Neural crest cell (in vitro differentiated cells): ENCODE measurements around the gene XPNPEP1. TPM values are rescaled to one million over a fixed set of nuclear protein-coding genes. Genes with fewer than 3 reads are reported as not detected.

Experiments used
- DNase-seq: peaks from one replicate; pipeline ENCODE4 v3.0.0; 2021; ENCODE audit warnings: low read depth, mixed read lengths, low spot score
- H3K27ac Mint-ChIP-seq: one replicate; pipeline ENCODE4 v1.8.0; 2021; ENCODE audit warnings: mild to moderate bottlenecking, mixed read lengths; ENCODE audit not compliant: unreplicated experiment
- H3K27me3 Mint-ChIP-seq: 2 replicates; pipeline ENCODE4 v1.8.0; 2021; ENCODE audit warnings: low read depth, mild to moderate bottlenecking, mixed read lengths
- H3K36me3 Mint-ChIP-seq: 2 replicates; pipeline ENCODE4 v1.8.0; 2021; ENCODE audit warnings: low read depth, mild to moderate bottlenecking, mixed read lengths
- H3K4me1 Mint-ChIP-seq: 2 replicates; pipeline ENCODE4 v1.8.0; 2021; ENCODE audit warnings: mixed read lengths
- H3K4me3 Mint-ChIP-seq: one replicate; pipeline ENCODE4 v1.8.0; 2021; ENCODE audit warnings: mild to moderate bottlenecking, mixed read lengths
- H3K9me3 Mint-ChIP-seq: 2 replicates; pipeline ENCODE4 v1.8.0; 2021; ENCODE audit warnings: mixed read lengths
- total RNA-seq: library from RNA; stranded (reverse); gene quantifications from 2 replicates; pipeline ENCODE4 v1.2.1, GENCODE V29; 2021
- TF ChIP-seq, protein P1 (sequence below): fragments of 200-600 bp; sonication (generic); conservative IDR thresholded peaks from 2 replicates; pipeline ENCODE4 v1.5.0; 2021; ENCODE audit warnings: antibody characterized with exemption, mild to moderate bottlenecking

The XPNPEP1 gene
- total RNA-seq, 1 donor from 2014 or later = 76.8 TPM

DNA sequence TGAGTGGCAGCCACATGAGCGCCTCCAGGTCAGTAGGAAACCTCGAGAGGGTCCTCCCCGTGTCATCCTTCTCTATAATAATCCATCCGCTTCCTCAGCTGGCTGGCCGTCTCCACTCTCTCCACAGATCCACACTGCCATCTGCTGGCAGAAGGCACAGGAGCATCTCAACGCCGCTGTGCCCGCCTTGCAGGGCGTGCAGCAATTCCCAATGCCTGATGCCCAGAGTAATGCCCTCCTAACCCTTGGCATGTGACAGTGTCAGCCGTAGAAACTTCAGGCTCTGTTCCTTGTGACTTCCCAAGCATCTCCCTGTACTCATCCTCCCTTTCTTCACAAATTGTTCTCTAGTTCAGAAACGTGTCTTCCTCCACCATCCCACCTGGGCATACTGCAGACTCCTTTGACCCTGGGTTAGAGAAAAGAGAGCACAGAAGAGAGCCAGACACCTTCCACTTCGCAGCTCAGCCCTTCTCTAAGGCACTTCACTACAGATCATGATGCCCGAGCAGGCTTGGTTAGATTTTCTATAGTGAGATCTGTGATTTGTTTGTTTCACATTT lies 70.8 kb downstream of the XPNPEP1 start:
- Mint-ChIP-seq H3K4me3 (no peak overlapping the region), H3K27me3 (no peaks in the 10 kb centered on the region), H3K36me3 (no peaks in the 10 kb centered on the region), H3K27ac (no peak overlapping the region), H3K9me3 (no peaks in the 10 kb centered on the region), H3K4me1 (peaks cover 13% of the 10 kb centered on the region)
- TF ChIP-seq, protein P1, sequence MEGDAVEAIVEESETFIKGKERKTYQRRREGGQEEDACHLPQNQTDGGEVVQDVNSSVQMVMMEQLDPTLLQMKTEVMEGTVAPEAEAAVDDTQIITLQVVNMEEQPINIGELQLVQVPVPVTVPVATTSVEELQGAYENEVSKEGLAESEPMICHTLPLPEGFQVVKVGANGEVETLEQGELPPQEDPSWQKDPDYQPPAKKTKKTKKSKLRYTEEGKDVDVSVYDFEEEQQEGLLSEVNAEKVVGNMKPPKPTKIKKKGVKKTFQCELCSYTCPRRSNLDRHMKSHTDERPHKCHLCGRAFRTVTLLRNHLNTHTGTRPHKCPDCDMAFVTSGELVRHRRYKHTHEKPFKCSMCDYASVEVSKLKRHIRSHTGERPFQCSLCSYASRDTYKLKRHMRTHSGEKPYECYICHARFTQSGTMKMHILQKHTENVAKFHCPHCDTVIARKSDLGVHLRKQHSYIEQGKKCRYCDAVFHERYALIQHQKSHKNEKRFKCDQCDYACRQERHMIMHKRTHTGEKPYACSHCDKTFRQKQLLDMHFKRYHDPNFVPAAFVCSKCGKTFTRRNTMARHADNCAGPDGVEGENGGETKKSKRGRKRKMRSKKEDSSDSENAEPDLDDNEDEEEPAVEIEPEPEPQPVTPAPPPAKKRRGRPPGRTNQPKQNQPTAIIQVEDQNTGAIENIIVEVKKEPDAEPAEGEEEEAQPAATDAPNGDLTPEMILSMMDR = peak; percentile 95
- DNase-seq = peak; percentile 91

DNA sequence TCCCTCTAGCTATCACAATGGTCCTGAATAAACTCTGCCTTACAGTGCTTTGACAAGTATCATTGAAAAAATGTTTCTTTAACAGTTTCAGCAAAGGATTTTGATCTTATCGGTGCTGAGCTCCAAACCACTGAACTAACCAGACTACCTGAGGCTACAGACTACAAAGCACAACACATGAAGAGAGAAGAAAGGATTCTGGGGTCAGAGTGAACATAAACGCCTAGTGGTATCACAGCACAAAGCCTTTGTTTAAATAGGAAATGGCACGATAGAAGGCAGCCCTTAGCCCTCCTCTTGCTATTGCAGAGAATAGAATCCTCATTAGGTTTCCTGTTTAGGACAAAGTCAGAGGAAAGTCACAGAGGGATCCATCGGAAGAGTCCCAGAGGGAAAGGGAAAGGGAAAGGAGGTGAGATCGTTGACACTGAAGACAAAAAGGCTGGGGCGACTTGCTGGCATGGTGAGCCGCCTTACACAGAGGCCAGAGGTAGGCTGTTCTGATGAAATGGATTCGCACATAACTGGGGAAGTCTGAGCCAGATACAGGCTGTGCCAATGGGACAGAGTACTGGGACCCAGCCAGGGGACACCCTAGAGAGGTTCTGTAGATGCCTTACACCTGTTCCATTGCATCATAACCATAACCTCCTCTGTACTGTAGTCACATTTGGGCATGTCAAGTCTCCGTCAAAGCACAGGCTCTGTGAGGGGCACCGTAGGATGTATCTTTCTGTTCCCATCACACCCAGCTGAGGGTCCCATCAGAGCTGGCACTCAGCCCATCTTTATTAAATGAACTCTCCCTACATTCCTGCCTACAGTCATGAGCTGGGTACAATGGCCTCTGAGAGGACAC lies 71.5 kb downstream of the XPNPEP1 start:
- TF ChIP-seq, protein P1 = no peak
- Mint-ChIP-seq H3K9me3 (no peaks in the 10 kb centered on the region), H3K36me3 (no peaks in the 10 kb centered on the region), H3K27me3 (no peaks in the 10 kb centered on the region), H3K4me1 (peaks cover 13% of the 10 kb centered on the region), H3K27ac (no peak overlapping the region), H3K4me3 (no peak overlapping the region)
- no peak for DNase-seq

DNA sequence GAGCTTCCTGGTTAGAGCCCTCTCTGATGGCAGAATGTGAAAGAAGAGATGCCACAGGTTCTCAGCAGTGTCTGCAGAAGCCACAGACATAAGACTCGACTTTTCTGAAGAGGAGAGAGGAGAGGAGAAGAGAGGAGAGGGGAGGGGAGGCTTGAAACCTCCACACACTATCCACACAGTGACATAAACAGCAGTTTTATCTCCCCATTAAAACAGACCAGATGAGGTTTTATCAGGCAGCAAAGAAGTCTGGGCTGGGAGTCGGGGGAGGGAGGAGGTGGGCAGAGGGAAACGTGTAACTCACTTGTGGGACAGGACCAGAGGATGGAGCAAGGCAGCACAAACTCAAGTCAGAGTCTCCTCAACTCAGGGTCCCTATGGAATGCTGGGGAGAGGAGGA lies 76.5 kb downstream of the XPNPEP1 start:
- DNase-seq = no peak
- Mint-ChIP-seq H3K4me3 (no peak overlapping the region), H3K36me3 (no peaks in the 10 kb centered on the region), H3K4me1 (peaks cover 6% of the 10 kb centered on the region), H3K27ac (peak overlapping the region; percentile 36), H3K9me3 (no peaks in the 10 kb centered on the region), H3K27me3 (no peaks in the 10 kb centered on the region)
- TF ChIP-seq, protein P1 = no peak

DNA sequence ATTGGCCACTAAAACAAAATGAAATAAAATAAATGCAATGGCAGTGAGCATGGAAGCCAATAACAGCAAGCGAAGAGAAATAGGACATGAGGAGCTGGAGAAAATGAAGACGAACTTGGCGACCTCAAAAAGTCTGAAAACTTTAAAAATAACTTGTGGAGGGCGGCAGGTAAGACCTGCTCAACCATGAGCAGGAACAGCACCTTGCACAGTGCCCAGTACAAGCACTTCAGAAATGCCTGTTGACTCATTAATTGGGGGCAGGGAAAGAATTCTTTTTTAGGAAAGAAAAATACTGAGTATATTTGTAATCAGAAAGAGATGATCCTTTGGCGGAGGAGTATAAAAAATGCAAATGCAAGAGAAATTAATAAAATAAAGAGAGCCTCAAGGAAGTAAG lies 78.0 kb downstream of the XPNPEP1 start:
- Mint-ChIP-seq H3K27ac (no peak overlapping the region), H3K4me1 (peaks cover 5% of the 10 kb centered on the region), H3K36me3 (no peaks in the 10 kb centered on the region), H3K27me3 (no peaks in the 10 kb centered on the region), H3K9me3 (no peaks in the 10 kb centered on the region), H3K4me3 (no peak overlapping the region)
- TF ChIP-seq, protein P1 = no peak
- DNase-seq = no peak

DNA sequence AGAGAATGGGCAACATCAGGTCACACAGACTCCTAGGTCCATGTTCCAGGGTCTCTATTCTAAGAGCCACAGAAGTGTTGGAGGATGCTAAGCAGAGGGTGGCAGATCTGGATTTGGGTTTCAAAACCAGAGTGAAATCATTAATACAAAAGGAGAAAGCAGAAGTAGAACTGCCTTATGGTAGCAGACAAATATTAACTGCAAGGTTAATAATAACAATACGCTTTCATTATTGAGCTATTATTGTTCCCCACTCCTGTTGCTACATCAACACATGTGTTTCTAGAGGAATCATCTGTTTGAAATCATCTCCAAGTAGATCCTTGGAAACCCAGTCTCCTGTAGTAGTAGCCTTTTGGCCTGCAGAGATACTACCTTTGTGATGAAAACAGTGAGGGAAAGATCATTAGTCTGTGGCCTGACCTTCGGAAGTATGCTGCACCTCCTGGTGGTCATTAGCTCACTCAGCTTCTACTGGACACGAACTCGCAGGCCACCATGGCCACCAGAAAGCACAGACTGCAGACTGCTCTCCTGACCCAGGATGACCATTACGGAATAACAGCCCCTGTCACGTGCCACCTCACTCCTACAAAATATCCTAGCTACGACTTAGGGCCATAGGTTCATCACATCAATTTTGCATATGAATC lies 84.6 kb downstream of the XPNPEP1 start:
- Mint-ChIP-seq H3K27ac (no peak overlapping the region), H3K9me3 (no peaks in the 10 kb centered on the region), H3K4me3 (no peak overlapping the region), H3K36me3 (no peaks in the 10 kb centered on the region), H3K27me3 (no peaks in the 10 kb centered on the region), H3K4me1 (peaks cover 5% of the 10 kb centered on the region)
- no peak for DNase-seq
- TF ChIP-seq, protein P1 = peak; percentile 14
